ENCODE results near the gene PVALEF. TPM values are rescaled to one million over a fixed set of nuclear protein-coding genes. Genes with fewer than 3 reads are reported as not detected.

Gene PVALEF
- total RNA-seq, 4 donors from 2014 or later: not detected

- H3K4me3 ChIP-seq (ENCODE audit: low read depth, poor library complexity, severe bottlenecking): no peak overlapping the region
- 63 to 66% methylated on average over 19 of the region's 25 CpGs for WGBS, 2 donors
- no peak for DNase-seq (ENCODE audit: low spot score in 2 of 2)
- TF ChIP-seq POLR2A (IDR thresholded peaks at IDR 0.05) (no peak), CTCF (IDR thresholded peaks at IDR 0.05) (no peak)
- intact Hi-C loops (cut with DNase I; ENCODE audit: low total_unique reads): no loop called here
Measured at GRCh38 chr17:81127526-81128177, 37.7 kb upstream of the PVALEF start.

GRCh38 chr17:81128338-81128737, 37.0 kb upstream of the PVALEF start:
- 78 to 83% methylated on average over 10 to 14 of the region's 14 CpGs for WGBS, 2 donors
- intact Hi-C loops (cut with DNase I; ENCODE audit: low total_unique reads): no loop called here
- no peak for DNase-seq (ENCODE audit: low spot score in 2 of 2)
- no peak overlapping the region for H3K4me3 ChIP-seq (ENCODE audit: low read depth, poor library complexity, severe bottlenecking)
- TF ChIP-seq POLR2A (IDR thresholded peaks at IDR 0.05) (no peak), CTCF (IDR thresholded peaks at IDR 0.05) (no peak)

- H3K4me3 ChIP-seq (ENCODE audit: low read depth, poor library complexity, severe bottlenecking): no peak overlapping the region
- intact Hi-C loops (cut with DNase I; ENCODE audit: low total_unique reads): no loop called here
- 80 to 82% methylated on average over 2 to 19 of the region's 23 CpGs for WGBS, 2 donors
- TF ChIP-seq CTCF (IDR thresholded peaks at IDR 0.05): no peak
- no peak for TF ChIP-seq POLR2A (IDR thresholded peaks at IDR 0.05)
- DNase-seq (ENCODE audit: low spot score in 2 of 2): no peak
Measured at GRCh38 chr17:81128774-81129173, 36.5 kb upstream of the PVALEF start.

GRCh38 chr17:81129289-81129688, 36.0 kb upstream of the PVALEF start:
- no peak overlapping the region for H3K4me3 ChIP-seq (ENCODE audit: low read depth, poor library complexity, severe bottlenecking)
- intact Hi-C loops (cut with DNase I; ENCODE audit: low total_unique reads): no loop called here
- DNase-seq (ENCODE audit: low spot score in 2 of 2): no peak
- 91 to 95% methylated on average over 10 of the region's 11 CpGs for WGBS, 2 donors
- TF ChIP-seq CTCF (IDR thresholded peaks at IDR 0.05) (no peak), POLR2A (IDR thresholded peaks at IDR 0.05) (no peak)

GRCh38 chr17:81129711-81130367, 35.5 kb upstream of the PVALEF start:
- H3K4me3 ChIP-seq (ENCODE audit: low read depth, poor library complexity, severe bottlenecking): no peak overlapping the region
- DNase-seq (ENCODE audit: low spot score in 2 of 2): no peak
- intact Hi-C loops (cut with DNase I; ENCODE audit: low total_unique reads): no loop called here
- TF ChIP-seq POLR2A (IDR thresholded peaks at IDR 0.05) (no peak), CTCF (IDR thresholded peaks at IDR 0.05) (no peak)
- 84 to 85% methylated on average over 10 to 14 of the region's 14 CpGs for WGBS, 2 donors
